Measurements from ENCODE around the gene APPL2. TPM values are rescaled to one million over a fixed set of nuclear protein-coding genes. Genes with fewer than 3 reads are reported as not detected.
"Not testable (repeated sequence)": the region's sequence is repeated elsewhere in the genome, so short reads cannot be mapped to it uniquely, and the experiment has no call there.

Gene APPL2
- total RNA-seq, 4 donors from 2014 or later = 48.6 to 97.9 (median 79.5) TPM

DNA sequence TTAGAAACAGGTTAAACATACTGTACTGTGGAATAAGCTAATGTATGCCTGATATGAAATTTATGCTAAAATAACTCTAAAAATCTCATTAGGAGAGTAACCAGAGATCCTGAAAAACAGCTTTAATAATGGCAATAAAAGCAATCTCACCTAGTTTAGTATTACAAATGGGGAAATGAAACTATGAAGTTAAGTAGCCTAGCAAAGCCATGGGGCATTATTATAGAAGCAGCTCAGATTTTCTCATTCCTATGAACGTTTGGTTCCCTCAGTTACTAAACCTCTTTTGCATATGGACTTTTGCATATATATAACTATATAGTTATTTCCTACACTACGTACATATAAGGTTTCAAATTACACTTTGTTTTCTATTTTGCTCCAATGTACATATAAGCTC lies 25.0 kb upstream of the APPL2 start:
- no peak overlapping the region for H3K27ac ChIP-seq
- no peak overlapping the region for H3K4me3 ChIP-seq
- TF ChIP-seq EP300 (IDR thresholded peaks at IDR 0.05) = no peak
- no peak for TF ChIP-seq CTCF (IDR thresholded peaks at IDR 0.05)
- no peak for TF ChIP-seq POLR2A (IDR thresholded peaks at IDR 0.05)
- no peaks in the 10 kb centered on the region for H3K4me1 ChIP-seq
- no peaks in the 10 kb centered on the region for H3K9me3 ChIP-seq
- 60 to 62% methylated on average over 2 of the region's 2 CpGs for WGBS, 2 donors
- no peak for DNase-seq (ENCODE audit: low spot score in 2 of 2)
- H3K36me3 ChIP-seq = no peaks in the 10 kb centered on the region
- no peaks in the 10 kb centered on the region for H3K27me3 ChIP-seq

DNA sequence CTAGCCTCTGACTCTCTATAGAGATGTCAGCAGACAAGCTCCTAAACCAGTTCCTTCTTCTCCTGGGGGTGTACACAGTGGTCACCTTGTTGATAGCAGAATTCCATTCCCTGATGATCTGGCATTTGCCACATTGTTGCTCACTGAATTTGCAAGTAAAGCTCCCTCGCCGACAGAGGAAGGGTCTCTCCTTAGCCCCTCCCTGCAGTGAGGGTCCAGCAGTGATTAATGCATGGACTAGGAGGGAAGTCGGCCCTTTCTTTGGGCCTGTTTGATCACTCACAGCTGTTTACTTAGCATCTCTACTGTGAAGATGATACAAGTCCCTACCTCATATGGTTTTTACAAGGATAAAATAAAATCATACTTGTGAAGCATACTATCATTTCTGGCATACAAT lies 23.3 kb upstream of the APPL2 start:
- no peak for DNase-seq (ENCODE audit: low spot score in 2 of 2)
- Histone ChIP-seq H3K9me3 (no peaks in the 10 kb centered on the region), H3K27me3 (no peaks in the 10 kb centered on the region), H3K4me1 (peaks cover 0 to 8% (median 0%) of the 10 kb centered on the region in 4 donors), H3K4me3 (no peak overlapping the region), H3K36me3 (no peaks in the 10 kb centered on the region), H3K27ac (no peak overlapping the region)
- TF ChIP-seq EP300 (IDR thresholded peaks at IDR 0.05) = no peak
- no peak for TF ChIP-seq CTCF (IDR thresholded peaks at IDR 0.05)
- TF ChIP-seq POLR2A (IDR thresholded peaks at IDR 0.05) = no peak
- 76 to 81% methylated on average over 3 of the region's 3 CpGs for WGBS, 2 donors

GRCh38 chr12:105257321-105257728 lies 21.4 kb upstream of the APPL2 start:
- no peak for DNase-seq (ENCODE audit: low spot score in 2 of 2)
- no peak for TF ChIP-seq CTCF (IDR thresholded peaks at IDR 0.05)
- TF ChIP-seq EP300 (IDR thresholded peaks at IDR 0.05) = peak in 1 of 2 donors; percentile 35
- Histone ChIP-seq H3K9me3 (no peaks in the 10 kb centered on the region), H3K36me3 (no peaks in the 10 kb centered on the region), H3K27me3 (no peaks in the 10 kb centered on the region), H3K4me3 (no peak overlapping the region), H3K4me1 (peaks cover 0 to 11% (median 0%) of the 10 kb centered on the region in 4 donors), H3K27ac (peak overlapping the region in 2 of 4 donors; percentile 2 to 29)
- WGBS, 2 donors = 52 to 64% methylated on average over 4 of the region's 4 CpGs

GRCh38 chr12:105256921-105257320 lies 20.9 kb upstream of the APPL2 start:
- TF ChIP-seq EP300 (IDR thresholded peaks at IDR 0.05) = no peak
- TF ChIP-seq CTCF (IDR thresholded peaks at IDR 0.05) = no peak
- TF ChIP-seq POLR2A (IDR thresholded peaks at IDR 0.05) = no peak
- H3K27me3 ChIP-seq = no peaks in the 10 kb centered on the region
- H3K9me3 ChIP-seq = no peaks in the 10 kb centered on the region
- H3K36me3 ChIP-seq = no peaks in the 10 kb centered on the region
- H3K4me3 ChIP-seq = no peak overlapping the region
- peaks cover 0 to 11% (median 0%) of the 10 kb centered on the region in 4 donors for H3K4me1 ChIP-seq
- peak overlapping the region in 1 of 4 donors; percentile 29 for H3K27ac ChIP-seq
- DNase-seq (ENCODE audit: low spot score in 2 of 2) = no peak
- 61 to 81% methylated on average over 3 of the region's 3 CpGs for WGBS, 2 donors

GRCh38 chr12:105256431-105256830 lies 20.5 kb upstream of the APPL2 start:
- Histone ChIP-seq H3K27ac (peak overlapping the region in 1 of 4 donors; percentile 29), H3K4me1 (peaks cover 0 to 11% (median 0%) of the 10 kb centered on the region in 4 donors)
- DNase-seq (ENCODE audit: low spot score in 2 of 2); H3K4me3 ChIP-seq; H3K27me3 ChIP-seq; H3K9me3 ChIP-seq; H3K36me3 ChIP-seq: not testable (repeated sequence)
- WGBS, 2 donors = 82 to 84% methylated on average over 5 of the region's 5 CpGs

DNA sequence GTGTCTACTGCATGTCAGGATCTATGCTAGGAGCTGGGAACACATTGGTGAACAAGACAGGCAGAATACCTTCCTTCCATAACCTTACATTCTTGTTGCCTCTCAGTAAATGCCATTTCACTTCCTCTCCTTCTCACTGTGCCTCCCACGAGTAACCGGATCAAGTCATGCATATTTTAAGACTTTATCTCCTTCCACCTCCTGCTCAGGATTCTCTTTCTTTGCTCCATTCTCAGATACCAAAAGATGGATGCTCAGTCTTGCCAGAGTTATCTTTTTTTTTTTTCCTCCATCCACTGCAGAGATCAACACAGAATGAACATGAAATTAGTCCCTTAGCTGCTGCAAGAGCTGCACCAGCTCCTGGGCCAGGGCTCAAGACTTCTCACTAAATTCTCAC lies 20.0 kb upstream of the APPL2 start:
- Histone ChIP-seq H3K4me3 (no peak overlapping the region), H3K27ac (no peak overlapping the region), H3K4me1 (peaks cover 0 to 11% (median 0%) of the 10 kb centered on the region in 4 donors), H3K9me3 (no peaks in the 10 kb centered on the region), H3K27me3 (no peaks in the 10 kb centered on the region), H3K36me3 (no peaks in the 10 kb centered on the region)
- no peak for TF ChIP-seq POLR2A (IDR thresholded peaks at IDR 0.05)
- TF ChIP-seq EP300 (IDR thresholded peaks at IDR 0.05) = no peak
- no peak for TF ChIP-seq CTCF (IDR thresholded peaks at IDR 0.05)
- DNase-seq (ENCODE audit: low spot score in 2 of 2) = no peak
- 62 to 73% methylated on average over 2 of the region's 2 CpGs for WGBS, 2 donors

All from tibial nerve (tissue), 4 donors.